Measurements from ENCODE around the gene TSSC4.
A peak's percentile ranks its signal among the peaks of the same experiment; 100 is the strongest.
"Not testable (repeated sequence)": the region's sequence is repeated elsewhere in the genome, so short reads cannot be mapped to it uniquely, and the experiment has no call there.

Gene TSSC4

DNA sequence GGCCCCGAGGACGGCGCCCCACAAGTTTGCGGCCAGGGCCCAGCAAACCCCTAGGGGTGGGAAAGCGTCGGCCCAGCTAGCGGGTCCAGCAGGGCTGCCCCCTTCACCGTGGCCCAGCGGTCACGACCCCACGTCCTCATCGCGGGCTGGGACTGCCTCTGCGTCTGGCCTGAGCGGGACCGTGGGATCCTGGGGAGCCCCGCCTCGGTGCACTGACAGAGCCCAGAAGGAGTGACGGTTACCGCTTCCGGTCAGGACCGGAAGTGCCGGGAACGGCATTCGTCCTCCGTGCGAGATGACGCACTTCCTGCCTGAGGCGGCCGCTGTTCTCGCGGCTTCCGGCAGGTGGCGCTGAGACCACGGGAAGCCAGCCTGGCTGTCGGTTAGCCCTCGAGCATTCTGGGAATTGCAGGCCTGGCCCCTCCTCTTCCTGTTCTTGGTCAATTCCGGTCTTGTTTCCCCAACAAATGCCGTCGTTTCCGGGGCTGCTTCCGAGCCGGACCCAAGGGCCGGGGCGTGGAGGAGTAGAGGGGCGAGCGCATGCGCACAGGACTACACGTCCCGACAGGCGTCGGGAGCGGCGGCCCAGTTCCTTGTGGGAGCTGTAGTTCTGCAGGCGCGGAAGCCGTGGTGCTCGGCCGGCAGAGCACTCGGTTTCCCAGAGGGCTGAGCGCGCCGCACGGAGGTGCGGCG is at the start of gene TSSC4:
TSSC4 (plus strand) TSS at position 682 of the 693 bp plus-strand sequence. CDS start 1,884 bp downstream, outside the sequence.
- peak; percentile 98 to 99 for DNase-seq

DNA sequence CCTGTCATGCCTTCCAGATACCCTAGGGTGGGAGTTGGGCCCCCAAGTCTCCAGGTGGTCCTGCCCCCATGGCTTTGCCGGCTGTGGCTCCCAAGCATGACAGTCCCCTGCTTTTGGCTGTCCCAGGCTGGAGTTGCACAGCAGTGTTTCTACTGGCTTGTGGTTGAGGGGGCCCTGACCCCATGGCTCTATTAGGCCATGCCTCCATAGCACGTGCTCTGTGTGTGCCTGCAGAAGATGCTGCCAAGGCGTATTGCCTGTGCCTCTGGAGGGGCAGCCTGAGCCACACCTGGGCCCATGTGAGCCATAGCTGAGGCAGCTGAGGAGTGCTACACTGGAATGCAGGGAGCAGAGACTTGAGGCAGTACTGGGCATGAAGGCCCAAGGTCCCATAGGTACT is 48.8 kb upstream of the TSSC4 start:
- no peak for DNase-seq

DNA sequence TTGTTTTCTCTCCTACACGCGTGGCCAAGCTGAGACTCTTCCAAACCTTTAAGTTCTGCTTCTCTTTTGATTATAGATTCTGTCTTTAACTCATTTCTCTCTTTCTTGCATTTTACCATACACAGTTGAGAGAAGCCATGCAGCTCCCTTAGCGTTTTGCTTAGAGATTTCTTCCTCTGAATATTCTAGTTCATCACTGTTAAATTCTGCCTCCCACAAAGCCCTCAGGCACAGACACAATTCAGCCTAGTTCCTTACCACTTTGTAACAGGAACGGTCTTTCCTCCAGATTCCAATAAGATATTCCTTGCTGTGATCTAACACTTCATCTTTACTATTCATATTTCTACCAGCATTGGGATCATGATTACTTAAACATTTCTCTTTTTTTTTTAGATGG is 48.1 kb upstream of the TSSC4 start:
- DNase-seq, result no peak

GRCh38 chr11:2355000-2355644 is 45.4 kb upstream of the TSSC4 start:
- no peak for DNase-seq

GRCh38 chr11:2357246-2357645 is 43.3 kb upstream of the TSSC4 start:
- no peak for DNase-seq

GRCh38 chr11:2357651-2358050 is 42.9 kb upstream of the TSSC4 start:
- not testable (repeated sequence) for DNase-seq

DNA sequence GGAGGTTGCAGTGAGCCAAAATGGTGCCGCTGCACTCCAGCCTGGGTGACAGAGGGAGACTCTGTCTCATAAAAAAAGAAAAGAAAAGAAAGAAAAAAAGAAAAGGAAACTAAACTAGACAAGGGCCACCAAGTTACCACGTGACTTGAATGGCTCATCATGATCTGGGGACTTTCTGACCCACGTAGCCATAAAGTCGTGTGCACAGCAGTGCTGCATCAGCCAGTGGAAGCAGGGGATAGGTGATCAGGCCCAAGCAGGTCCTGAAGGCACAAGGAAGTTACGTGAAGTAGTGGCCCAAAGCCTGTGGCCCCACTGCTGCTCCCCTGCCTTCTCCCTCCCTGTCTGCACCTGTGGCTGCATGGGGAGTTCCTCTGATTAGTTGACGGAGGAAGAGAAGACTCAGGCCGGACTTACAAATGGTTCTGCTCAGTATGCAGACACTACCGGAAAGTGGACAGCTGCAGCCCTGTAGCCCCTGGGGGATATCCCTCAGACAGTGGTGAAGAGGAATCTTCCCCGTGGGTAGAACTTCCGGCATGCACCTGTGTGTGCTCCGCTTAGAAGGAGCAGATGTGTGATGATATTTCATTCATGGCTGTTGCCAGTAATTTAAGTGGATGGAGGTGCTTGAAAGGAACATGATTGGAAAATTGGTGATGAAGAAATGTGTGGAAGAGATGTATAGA is 41.7 kb upstream of the TSSC4 start:
- DNase-seq, result no peak

DNA sequence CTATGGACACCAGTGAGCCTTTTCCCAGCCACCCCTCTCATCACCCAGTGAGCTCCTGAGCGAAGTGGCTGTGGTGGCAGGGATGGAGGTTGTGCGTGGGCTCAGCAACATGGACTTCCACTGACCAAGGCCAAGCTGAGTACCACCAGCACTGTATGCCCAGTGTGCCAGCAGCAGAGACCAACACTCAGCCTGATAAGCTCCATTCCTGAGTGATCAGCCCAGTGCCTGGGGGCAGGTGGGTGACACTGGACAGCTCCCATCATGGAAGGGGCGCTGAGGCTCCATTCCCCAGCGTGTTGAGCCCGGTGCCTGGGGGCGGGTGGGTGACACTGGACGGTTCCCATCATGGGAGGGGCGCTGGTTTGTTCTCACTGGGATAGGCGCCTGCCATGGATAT is 41.0 kb upstream of the TSSC4 start:
- DNase-seq, result no peak

DNA sequence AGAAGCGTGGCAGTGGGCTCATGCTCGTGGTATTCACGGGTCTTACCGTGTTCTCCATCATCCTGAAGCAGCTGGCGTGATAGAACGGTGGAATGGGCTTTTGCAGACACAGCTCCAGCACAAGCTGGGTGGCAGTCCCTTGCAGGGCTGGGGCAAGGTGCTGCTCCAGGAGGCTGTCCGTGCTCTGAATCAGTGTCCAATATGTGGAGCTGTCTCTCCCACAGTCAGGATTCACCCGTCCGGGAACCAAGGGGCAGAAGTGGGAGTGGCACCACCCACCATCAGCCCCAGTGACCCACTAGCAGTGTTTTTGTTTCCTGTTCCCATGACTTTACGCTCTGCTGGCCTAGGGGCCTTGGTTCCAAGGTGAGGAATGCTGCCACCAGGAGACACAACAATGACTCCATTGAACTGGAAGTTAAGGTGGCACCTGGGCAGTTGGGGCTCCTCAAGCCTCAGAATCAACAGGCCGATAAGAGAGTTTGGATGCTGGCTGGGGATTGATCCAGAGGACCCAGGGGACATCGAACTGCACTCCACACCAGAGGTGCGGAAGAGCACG is 40.4 kb upstream of the TSSC4 start:
- DNase-seq, result no peak

DNA sequence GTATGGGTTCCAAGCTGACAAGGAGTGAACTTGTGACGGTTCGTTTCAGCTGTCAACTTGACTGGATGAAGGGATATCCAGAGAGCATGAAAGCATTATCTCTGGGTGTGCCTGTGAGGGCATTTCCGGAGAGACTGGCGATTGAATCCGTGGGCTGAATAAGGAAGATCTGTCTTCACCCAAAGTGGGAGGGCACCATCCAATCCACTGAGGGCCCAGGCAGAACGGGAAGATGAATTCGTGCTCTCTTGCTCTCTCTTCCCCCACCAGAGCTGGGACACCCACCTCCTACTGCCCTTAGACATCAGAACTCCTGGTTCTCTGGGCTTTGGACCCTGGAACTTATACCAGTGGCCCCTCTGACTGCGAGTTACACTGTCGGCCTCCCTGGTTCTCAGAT is 39.0 kb upstream of the TSSC4 start:
- no peak for DNase-seq

- DNase-seq, result no peak
Observed at GRCh38 chr11:2362414-2362813, 38.1 kb upstream of the TSSC4 start.

GRCh38 chr11:2363130-2363529 is 37.4 kb upstream of the TSSC4 start:
- no peak for DNase-seq

DNA sequence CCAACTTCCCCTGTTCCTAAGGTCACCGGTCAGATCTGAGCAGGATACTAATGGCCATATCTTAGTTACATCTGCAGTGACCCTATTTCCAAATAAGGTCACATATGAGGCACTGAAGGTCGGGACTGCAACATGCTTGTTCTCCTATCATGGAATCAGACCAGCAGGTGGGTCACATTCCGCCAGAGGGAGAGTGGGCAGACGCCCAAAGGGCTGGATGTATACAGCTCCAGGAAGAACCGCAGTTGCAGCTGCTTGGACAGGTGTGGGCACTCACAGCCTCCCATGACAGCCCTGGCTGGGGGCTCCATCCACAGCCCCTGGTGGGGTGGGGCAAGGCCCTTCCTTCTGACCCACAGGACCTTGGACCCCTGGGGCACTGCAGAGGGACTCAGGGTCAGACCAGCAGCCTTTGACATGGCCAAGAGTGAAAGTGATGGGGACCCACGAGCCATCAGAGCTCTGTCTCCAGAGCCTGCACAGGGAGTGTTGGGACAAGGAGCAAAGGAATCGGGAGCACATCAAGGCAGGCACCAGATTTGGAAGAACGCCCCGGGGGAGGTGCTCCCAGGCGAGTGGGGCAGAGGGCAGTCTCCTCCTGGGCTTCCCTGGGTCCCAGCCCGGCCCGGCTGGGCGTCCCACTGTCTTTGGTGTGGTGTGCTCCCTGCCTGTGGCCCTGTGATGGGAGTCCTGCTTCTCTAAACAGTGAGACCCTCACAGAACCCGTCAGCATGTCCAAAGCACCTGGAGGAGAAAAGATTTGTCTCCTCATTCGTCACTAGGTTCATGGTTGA is 36.8 kb upstream of the TSSC4 start:
- no peak for DNase-seq

DNA sequence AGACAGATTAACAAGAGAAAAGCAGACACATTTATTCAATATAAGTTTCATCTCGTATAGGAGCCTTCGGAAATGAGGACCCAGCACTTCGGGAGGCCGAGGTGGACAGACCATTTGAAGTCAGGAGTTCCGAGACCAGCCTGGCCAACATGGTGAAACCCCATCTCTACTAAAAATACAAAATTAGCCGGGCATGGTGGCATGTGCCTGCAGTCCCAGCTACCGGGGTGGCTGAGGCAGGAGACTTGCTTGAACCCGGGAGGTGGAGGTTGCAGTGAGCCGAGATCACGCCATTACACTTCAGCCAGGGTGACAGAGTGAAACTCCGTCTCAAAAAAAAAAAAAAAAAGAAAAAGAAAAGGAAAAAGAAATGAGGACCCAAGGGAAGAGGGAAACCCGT is 36.2 kb upstream of the TSSC4 start:
- DNase-seq, result not testable (repeated sequence)

DNA sequence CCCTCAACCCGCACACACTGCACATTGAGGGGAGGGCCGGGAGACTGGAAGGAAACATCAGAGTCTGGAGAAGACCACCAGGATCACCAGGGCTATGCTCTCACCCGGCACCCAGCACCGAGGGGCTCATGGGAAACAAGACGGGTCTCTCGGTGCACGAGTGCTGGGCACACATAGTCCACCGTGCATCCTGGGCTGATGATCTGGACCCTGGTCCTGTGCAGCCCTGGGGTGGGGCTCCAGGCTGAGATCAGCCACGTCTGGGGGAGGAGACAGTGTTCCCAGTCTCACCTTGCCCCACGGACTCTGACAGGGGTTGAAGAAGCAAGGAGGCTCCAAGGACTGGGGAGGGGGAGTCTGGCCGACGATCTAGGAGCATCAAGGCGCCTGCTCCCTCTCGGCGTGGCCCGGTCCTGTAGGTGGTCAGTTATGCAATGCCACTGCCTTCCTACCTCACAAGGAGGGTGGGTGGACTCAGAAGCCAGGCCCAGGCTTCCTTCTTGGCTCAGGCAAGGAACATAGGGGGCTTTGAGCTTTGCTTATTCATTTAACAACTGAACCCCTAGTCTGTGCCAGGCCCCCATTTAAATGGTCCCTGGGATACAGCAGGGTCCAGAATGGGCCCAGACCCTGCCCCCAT is 34.9 kb upstream of the TSSC4 start:
- DNase-seq, result no peak

- no peak for DNase-seq
Observed at GRCh38 chr11:2366276-2366675, 34.3 kb upstream of the TSSC4 start.

DNA sequence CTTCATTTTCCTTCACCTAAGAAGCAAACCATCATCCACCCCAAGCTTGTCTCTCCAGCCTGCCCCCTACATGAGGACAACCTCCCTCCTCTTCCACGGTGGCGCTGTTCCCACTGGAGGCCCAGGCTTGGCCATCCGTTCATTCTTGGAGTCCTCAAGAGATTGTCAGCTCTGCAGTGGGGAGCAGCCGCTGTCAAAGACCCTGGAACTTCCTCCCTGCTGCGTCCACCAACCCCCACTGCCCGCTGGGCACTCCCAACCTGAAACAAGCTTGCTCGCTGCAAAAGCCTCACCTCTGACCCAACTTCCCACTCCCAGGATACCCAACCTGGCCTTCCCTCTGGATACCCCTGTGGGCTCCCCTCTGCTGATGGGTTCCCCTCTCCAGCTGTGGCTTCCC is 33.8 kb upstream of the TSSC4 start:
- no peak for DNase-seq

- no peak for DNase-seq
Observed at GRCh38 chr11:2367266-2368160, 33.0 kb upstream of the TSSC4 start.

- DNase-seq, result no peak
Observed at GRCh38 chr11:2368178-2368850, 32.2 kb upstream of the TSSC4 start.

DNA sequence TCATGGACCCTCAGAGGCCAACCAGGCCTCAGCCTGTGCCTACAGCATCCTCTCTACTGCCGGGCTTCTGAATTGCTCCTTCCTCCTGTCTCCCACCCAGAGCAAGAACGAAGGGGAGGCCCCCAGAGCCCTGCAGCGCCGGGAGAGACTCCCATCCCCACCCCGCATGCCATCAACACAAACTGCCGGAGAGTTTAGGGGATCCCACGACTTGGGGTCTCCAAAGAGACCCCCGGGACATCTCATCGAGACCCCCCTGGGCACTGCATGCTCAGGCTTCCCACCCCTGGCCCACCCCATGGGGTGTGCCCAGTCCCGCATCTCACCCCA is 31.7 kb upstream of the TSSC4 start:
- DNase-seq, result no peak

DNA sequence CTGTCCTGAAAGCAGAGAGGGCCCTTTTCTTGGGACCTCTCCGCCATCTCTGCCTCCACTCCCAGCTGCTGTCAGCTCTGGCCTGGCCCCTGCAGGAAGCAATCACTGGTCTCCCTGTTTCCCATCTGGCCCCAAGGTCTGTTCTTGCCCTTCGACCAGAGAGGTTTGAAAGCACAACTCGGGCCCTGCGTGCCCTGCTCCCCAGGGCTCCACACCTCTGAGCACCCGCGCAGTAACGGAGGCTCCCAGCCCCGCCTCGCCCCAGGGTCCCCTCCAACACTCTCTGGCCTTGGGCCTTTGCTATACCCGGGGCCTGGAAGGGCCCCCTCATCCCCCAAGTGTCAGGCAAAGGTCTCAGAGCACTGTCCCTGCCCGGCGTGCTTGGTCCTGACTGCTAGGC is 31.2 kb upstream of the TSSC4 start:
- DNase-seq, result no peak
